HG02571 (cell line): ENCODE results near the gene FUBP3.
"Not testable (repeated sequence)": the region's sequence is repeated elsewhere in the genome, so short reads cannot be mapped to it uniquely, and the experiment has no call there.

Experiments
- ATAC-seq: cut with Tn5 transposase; IDR thresholded peaks from one replicate; pipeline ENCODE4 v1.9.1; 2021; ENCODE audit warnings: mild to moderate bottlenecking, moderate library complexity; ENCODE audit not compliant: unreplicated experiment

Gene FUBP3

GRCh38 chr9:130680836-130681768, 101.7 kb downstream of the FUBP3 start:
- no peak for ATAC-seq

DNA sequence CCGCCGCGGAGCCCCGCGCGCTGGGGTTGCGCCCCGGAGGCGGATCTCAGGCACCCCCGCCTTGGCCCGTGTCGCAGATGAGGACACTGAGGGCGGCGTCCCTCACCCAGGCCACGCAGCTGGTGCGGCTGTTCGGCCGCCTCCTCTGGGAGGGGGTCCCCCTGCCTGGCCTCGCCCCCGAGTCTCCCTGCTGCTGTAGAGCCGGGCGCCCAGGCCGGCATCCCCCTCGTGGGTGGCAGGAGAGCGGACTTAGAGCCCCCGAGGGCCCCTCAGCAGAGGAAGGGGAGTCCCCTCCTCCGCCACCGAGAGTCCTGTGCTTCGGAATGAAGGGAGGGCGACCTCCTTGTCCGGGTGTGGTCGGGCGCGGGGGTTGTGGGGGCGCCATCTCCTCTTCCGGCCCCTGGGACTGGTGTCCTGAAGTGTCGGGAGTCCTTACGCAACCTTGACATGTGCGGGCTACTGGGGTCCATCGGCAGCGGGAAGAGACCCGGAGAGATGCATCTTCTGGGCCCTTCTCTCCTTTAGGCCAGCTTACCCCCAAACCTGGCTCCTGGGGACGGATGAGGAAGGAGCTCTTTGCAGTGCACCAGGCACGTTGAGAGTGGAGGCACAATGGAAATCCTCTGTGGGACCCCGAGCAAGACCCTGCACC, 102.5 kb downstream of the FUBP3 start:
- ATAC-seq: no peak

- ATAC-seq: no peak
These were observed 103.2 kb downstream of the FUBP3 start for GRCh38 chr9:130682421-130683121.

DNA sequence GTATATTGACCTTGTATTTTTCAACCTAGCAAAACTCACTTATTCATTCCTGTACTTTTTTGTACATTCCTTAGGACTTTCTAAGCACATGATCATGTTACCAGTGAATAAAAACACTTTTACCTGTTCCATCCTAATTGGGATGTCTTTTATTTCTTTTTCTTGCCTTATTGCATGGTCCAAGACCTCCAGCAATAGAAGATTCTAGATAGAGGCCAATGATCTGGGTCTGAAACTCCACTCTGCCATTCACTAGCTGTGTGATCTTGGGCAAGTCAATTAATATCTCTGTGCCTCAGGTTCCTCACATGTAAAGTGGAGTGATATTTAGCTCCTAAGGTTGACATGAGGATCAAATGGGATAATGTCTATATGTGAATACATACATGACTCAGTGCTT, 105.7 kb downstream of the FUBP3 start:
- no peak for ATAC-seq

- not testable (repeated sequence) for ATAC-seq
These were observed 106.6 kb downstream of the FUBP3 start for GRCh38 chr9:130685945-130686344.

DNA sequence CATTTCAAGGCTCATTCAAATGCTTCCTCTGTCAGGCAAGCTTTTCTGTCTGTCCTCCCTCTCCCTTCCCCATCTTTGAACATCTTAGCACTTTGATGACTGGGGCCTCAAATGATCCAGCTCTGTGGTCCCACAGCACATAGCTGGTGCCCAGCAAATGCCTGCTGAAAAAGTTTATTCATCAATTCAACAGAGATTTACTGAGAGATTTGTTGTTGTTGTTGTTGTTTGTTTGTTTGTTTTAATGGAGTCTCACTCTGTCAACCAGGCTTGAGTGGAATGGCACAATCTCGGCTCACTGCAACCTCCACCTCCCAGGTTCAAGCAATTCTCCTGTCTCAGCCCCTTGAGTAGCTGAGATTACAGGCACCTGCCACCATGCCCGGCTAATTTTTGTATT, 108.2 kb downstream of the FUBP3 start:
- no peak for ATAC-seq
